Measurements from ENCODE around the gene ARL16. TPM values are rescaled to one million over a fixed set of nuclear protein-coding genes. Genes with fewer than 3 reads are reported as not detected.

The ARL16 gene
- polyA plus RNA-seq, 1 donor (not counting 4 experiments of a cell fraction or from before 2014, with no cell fraction given) = 48.7 TPM

GRCh38 chr17:81656835-81657234 lies 26.8 kb downstream of the ARL16 start:
- Histone ChIP-seq H3K4me3 (ENCODE audit: control insufficient read depth in 2 of 3, extremely low read depth in 1 of 3, insufficient read depth in 2 of 3, low read depth in 1 of 3, low read length in 3 of 3) (no peak overlapping the region), H3K9me1 (ENCODE audit: control insufficient read depth, extremely low read depth, insufficient read depth, low read length) (no peaks in the 10 kb centered on the region), H3K9ac (ENCODE audit: control insufficient read depth, extremely low read depth, insufficient read depth, low read length) (no peak overlapping the region), H3K79me2 (ENCODE audit: control insufficient read depth, insufficient read depth, low read length) (no peaks in the 10 kb centered on the region), H3K27me3 (ENCODE audit: control insufficient read depth, extremely low read depth, insufficient read depth, low read length) (no peaks in the 10 kb centered on the region), H3K27ac (ENCODE audit: control insufficient read depth, insufficient read depth, low read length) (no peak overlapping the region), H2AFZ (ENCODE audit: control insufficient read depth, low read length) (no peak overlapping the region), H3K4me2 (ENCODE audit: control insufficient read depth, extremely low read depth, insufficient read depth, low read depth, low read length) (no peak overlapping the region), H4K20me1 (ENCODE audit: control insufficient read depth, extremely low read depth, insufficient read depth, low read length) (no peaks in the 10 kb centered on the region), H3K36me3 (ENCODE audit: control insufficient read depth in 2 of 2, extremely low read depth in 1 of 2, insufficient read depth in 2 of 2, low read length in 2 of 2) (no peaks in the 10 kb centered on the region), H3K9me3 (ENCODE audit: control insufficient read depth, low read depth, low read length) (no peaks in the 10 kb centered on the region), H3K4me1 (ENCODE audit: control insufficient read depth, extremely low read depth, insufficient read depth, low read length) (peaks cover 9% of the 10 kb centered on the region)
- dilution Hi-C loops (cut with MboI; ENCODE audit: extremely low pct_ligation_motif_present, low sequenced_read_pairs) = no loop called here
- DNase-seq (ENCODE audit: low read depth, low spot score) (no peak), FAIRE-seq (no peak)
- no peak for TF ChIP-seq EZH2 (IDR thresholded peaks at IDR 0.05; ENCODE audit: low read length)
- TF ChIP-seq, protein P1, sequence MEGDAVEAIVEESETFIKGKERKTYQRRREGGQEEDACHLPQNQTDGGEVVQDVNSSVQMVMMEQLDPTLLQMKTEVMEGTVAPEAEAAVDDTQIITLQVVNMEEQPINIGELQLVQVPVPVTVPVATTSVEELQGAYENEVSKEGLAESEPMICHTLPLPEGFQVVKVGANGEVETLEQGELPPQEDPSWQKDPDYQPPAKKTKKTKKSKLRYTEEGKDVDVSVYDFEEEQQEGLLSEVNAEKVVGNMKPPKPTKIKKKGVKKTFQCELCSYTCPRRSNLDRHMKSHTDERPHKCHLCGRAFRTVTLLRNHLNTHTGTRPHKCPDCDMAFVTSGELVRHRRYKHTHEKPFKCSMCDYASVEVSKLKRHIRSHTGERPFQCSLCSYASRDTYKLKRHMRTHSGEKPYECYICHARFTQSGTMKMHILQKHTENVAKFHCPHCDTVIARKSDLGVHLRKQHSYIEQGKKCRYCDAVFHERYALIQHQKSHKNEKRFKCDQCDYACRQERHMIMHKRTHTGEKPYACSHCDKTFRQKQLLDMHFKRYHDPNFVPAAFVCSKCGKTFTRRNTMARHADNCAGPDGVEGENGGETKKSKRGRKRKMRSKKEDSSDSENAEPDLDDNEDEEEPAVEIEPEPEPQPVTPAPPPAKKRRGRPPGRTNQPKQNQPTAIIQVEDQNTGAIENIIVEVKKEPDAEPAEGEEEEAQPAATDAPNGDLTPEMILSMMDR (optimal IDR thresholded peaks at IDR 0.05 in 1 of 3, IDR thresholded peaks at IDR 0.05 in 1 of 3, conservative IDR thresholded peaks at IDR 0.05 in 1 of 3; ENCODE audit: extremely low read depth in 1 of 3, insufficient read depth in 2 of 3, low read length in 3 of 3) = no peak

- Histone ChIP-seq H3K27me3 (ENCODE audit: control insufficient read depth, extremely low read depth, insufficient read depth, low read length) (no peaks in the 10 kb centered on the region), H3K4me3 (ENCODE audit: control insufficient read depth in 2 of 3, extremely low read depth in 1 of 3, insufficient read depth in 2 of 3, low read depth in 1 of 3, low read length in 3 of 3) (no peak within 1 kb of the TSS), H3K9me1 (ENCODE audit: control insufficient read depth, extremely low read depth, insufficient read depth, low read length) (no peaks in the 10 kb centered on the region), H4K20me1 (ENCODE audit: control insufficient read depth, extremely low read depth, insufficient read depth, low read length) (no peaks in the 10 kb centered on the region), H2AFZ (ENCODE audit: control insufficient read depth, low read length) (no peak within 1 kb of the TSS), H3K9ac (ENCODE audit: control insufficient read depth, extremely low read depth, insufficient read depth, low read length) (no peak within 1 kb of the TSS), H3K9me3 (ENCODE audit: control insufficient read depth, low read depth, low read length) (no peaks in the 10 kb centered on the region), H3K79me2 (ENCODE audit: control insufficient read depth, insufficient read depth, low read length) (no peaks in the 10 kb centered on the region), H3K36me3 (ENCODE audit: control insufficient read depth in 2 of 2, extremely low read depth in 1 of 2, insufficient read depth in 2 of 2, low read length in 2 of 2) (no peaks in the 10 kb centered on the region), H3K4me1 (ENCODE audit: control insufficient read depth, extremely low read depth, insufficient read depth, low read length) (peaks cover 9% of the 10 kb centered on the region), H3K27ac (ENCODE audit: control insufficient read depth, insufficient read depth, low read length) (no peak within 1 kb of the TSS), H3K4me2 (ENCODE audit: control insufficient read depth, extremely low read depth, insufficient read depth, low read depth, low read length) (no peak within 1 kb of the TSS)
- dilution Hi-C loops (cut with MboI; ENCODE audit: extremely low pct_ligation_motif_present, low sequenced_read_pairs) = no loop called here
- FAIRE-seq (no peak), DNase-seq (ENCODE audit: low read depth, low spot score) (no peak)
- TF ChIP-seq, protein P1 (optimal IDR thresholded peaks at IDR 0.05 in 1 of 3, IDR thresholded peaks at IDR 0.05 in 1 of 3, conservative IDR thresholded peaks at IDR 0.05 in 1 of 3; ENCODE audit: extremely low read depth in 1 of 3, insufficient read depth in 2 of 3, low read length in 3 of 3) = no peak
- TF ChIP-seq EZH2 (IDR thresholded peaks at IDR 0.05; ENCODE audit: low read length) = no peak
These were observed 27.4 kb downstream of the ARL16 start, which contains the start of gene PDE6G for GRCh38 chr17:81656118-81656743. Gene PDE6G (minus strand): TSS chr17:81656542. CDS start chr17:81653305, 3,237 bp downstream.

Measured in keratinocyte (primary cell).